Urinary bladder (tissue), 4 donors: Measurements from ENCODE around the gene FRYL. TPM values are rescaled to one million over a fixed set of nuclear protein-coding genes. Genes with fewer than 3 reads are reported as not detected.
"Not testable (repeated sequence)": the region's sequence is repeated elsewhere in the genome, so short reads cannot be mapped to it uniquely, and the experiment has no call there.

Experiments used
- DNase-seq: peaks from one replicate; pipeline ENCODE4 v3.0.0-alpha.2; 2015; ENCODE audit errors: extremely low spot score
- H3K27ac ChIP-seq: one replicate; pipeline ENCODE4 v1.5.1; 2013; ENCODE audit warnings: low read depth, mild to moderate bottlenecking, moderate library complexity
- H3K36me3 ChIP-seq: one replicate; pipeline ENCODE4 v1.6.1; 2013; ENCODE audit warnings: mild to moderate bottlenecking, moderate library complexity; ENCODE audit not compliant: insufficient read depth
- H3K4me1 ChIP-seq: one replicate; pipeline ENCODE4 v1.6.1; 2013; ENCODE audit warnings: mild to moderate bottlenecking, moderate library complexity; ENCODE audit not compliant: insufficient read depth
- H3K4me3 ChIP-seq: one replicate; pipeline ENCODE4 v1.5.1; 2013; ENCODE audit warnings: low read depth, low read length
- WGBS: extraction: QIAGEN DNeasy Blood & Tissue Kit; methylation state at CpG from one replicate; pipeline ENCODE4 v1.1.7; 2013; 5-methylcytosine and 5-hydroxymethylcytosine counted together
- polyA plus RNA-seq: library from polyadenylated mRNA; stranded (reverse); fragments of 200-250 nt; gene quantifications from one replicate; pipeline ENCODE4 v1.2.3, GENCODE V29; 2013
- small RNA-seq: library from RNA; depleted of rRNA; stranded (forward); fragments of <200 nt; gene quantifications from one replicate; pipeline ENCODE3, GENCODE V24; 2014
- total RNA-seq: library from RNA; depleted of rRNA; stranded (reverse); fragments of >200 nt; gene quantifications from one replicate; pipeline ENCODE4 v1.2.3, GENCODE V29; 2014
- donor health status: healthy with polysubstance abuse.
- donor health status: healthy.

Gene FRYL
- total and polyA plus RNA-seq, 2 donors: 17.0 to 172 TPM

DNA sequence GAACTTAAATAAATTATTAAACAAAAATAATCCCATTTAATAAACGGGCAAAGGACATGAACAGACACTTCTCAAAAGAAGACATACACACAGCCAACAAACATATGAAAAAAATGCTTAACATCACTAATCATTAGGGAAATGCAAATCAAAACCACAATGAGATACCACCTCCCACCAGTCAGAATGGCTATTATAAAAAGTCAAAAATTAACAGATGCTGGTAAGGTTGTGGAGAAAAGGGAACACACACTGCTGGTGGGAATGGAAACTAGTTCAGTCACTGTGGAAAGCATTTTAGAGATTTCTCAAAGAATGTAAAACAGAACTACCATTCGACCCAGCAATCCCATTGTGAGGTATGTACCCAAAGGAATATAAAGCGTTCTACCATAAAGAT is 328.4 kb downstream of the FRYL start:
- not testable (repeated sequence) for H3K27ac ChIP-seq, H3K36me3 ChIP-seq, H3K4me3 ChIP-seq, H3K4me1 ChIP-seq, DNase-seq
- 85% methylated on average over 3 of the region's 3 CpGs for WGBS

DNA sequence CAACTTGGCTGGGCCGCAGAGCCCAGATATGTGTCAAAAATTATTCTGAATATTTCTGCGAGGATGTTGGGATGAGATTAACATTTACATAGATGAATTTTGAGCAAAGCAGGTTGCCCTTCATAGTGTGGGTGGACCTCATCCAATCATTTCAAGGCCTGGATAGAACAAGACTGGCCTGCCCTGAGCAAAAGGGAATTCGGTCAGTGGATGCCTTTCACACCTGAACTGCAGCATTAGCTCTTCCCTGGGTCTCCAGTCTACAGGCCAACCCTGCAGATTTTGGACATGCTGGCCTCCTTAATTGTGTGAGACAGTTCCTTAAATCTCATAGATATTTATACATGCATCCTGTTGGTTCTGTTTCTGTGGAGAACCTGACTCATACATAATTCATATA is 329.3 kb downstream of the FRYL start:
- 92% methylated on average over 3 of the region's 3 CpGs for WGBS
- no peaks in the 10 kb centered on the region for H3K36me3 ChIP-seq
- no peak for DNase-seq
- no peak overlapping the region for H3K27ac ChIP-seq
- no peak overlapping the region for H3K4me3 ChIP-seq
- H3K4me1 ChIP-seq: no peaks in the 10 kb centered on the region

DNA sequence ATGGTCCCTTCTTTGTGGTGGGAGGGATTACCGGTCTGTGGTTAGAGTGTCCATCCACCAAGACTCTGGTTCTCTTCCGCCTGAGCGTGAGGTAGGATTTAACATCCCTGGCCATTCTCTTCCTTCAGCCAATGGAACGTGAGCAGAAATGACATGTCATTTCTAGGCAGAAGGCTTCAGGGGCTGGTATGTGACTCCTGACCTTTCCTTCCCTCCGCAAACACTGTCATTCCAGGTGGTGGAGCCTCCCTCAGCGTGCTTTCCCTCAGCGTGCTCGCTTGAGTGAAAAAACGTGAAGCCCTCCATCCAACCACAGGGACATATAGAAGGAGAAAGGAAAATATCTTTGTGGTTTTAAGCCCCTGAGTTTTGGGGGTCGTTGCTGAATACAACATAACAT is 330.9 kb downstream of the FRYL start:
- H3K27ac ChIP-seq: no peak overlapping the region
- 90% methylated on average over 10 of the region's 10 CpGs for WGBS
- H3K36me3 ChIP-seq: no peaks in the 10 kb centered on the region
- no peaks in the 10 kb centered on the region for H3K4me1 ChIP-seq
- H3K4me3 ChIP-seq: no peak overlapping the region
- no peak for DNase-seq

Small RNA genes lying within 50 kb of the gene (small RNA-seq; reads per million reads assigned to genes)
- 0.27 reads per million for gene RNU5E-3P

Other genes with a start within 250 kb of the FRYL start
- 134 TPM for gene OCIAD1, start 50.8 kb upstream of the FRYL start, total RNA-seq
- gene OCIAD1, start 50.8 kb upstream of the FRYL start, polyA plus RNA-seq: 140 TPM
- gene OCIAD2, start 126.5 kb upstream of the FRYL start, total RNA-seq: 5.9 TPM
- gene OCIAD2, start 126.5 kb upstream of the FRYL start, polyA plus RNA-seq: 25.2 TPM
- gene CWH43, start 206.0 kb upstream of the FRYL start, total RNA-seq: 5.0 TPM
- 1.2 TPM for gene CWH43, start 206.0 kb upstream of the FRYL start, polyA plus RNA-seq